Psoas muscle (tissue), 8 donors: ENCODE data around the gene CA7. TPM values are rescaled to one million over a fixed set of nuclear protein-coding genes. Genes with fewer than 3 reads are reported as not detected.

Experiments used
- ATAC-seq, 4 donors: fragments of 200-7000 bp; cut with Tn5 transposase; one replicate each; pipeline ENCODE4 v1.9.1; 2020; ENCODE audit warnings: moderate library complexity in 3 of 4, mild to moderate bottlenecking in 2 of 4
- DNase-seq, 2 donors: peaks; one replicate each; pipeline ENCODE4 v3.0.0-alpha.2; 2020
- H3K27ac ChIP-seq: fragments of 200-600 bp; one replicate; pipeline ENCODE4 v1.8.0; 2022
- H3K27me3 ChIP-seq, 3 donors: fragments of 200-600 bp in 1 of 3; one replicate each; pipeline versions ENCODE4 v1.6.1 to v1.8.0; 2013 to 2022; ENCODE audit warnings: low read length in 2 of 3, mild to moderate bottlenecking in 2 of 3, moderate library complexity in 1 of 3; ENCODE audit not compliant: insufficient read depth in 3 of 3
- H3K36me3 ChIP-seq, 2 donors: fragments of 200-600 bp in 1 of 2; one replicate each; pipeline versions ENCODE4 v1.6.1 to v1.8.0; 2013 to 2022; ENCODE audit warnings: low read depth in 1 of 2, mild to moderate bottlenecking in 1 of 2, moderate library complexity in 1 of 2; ENCODE audit not compliant: insufficient read depth in 1 of 2
- H3K4me1 ChIP-seq: fragments of 200-600 bp; one replicate; pipeline ENCODE4 v1.8.0; 2022
- H3K4me3 ChIP-seq: fragments of 200-600 bp; one replicate; pipeline ENCODE4 v1.8.0; 2022; ENCODE audit warnings: mild to moderate bottlenecking
- H3K9me3 ChIP-seq: fragments of 200-600 bp; one replicate; pipeline ENCODE4 v1.8.0; 2022
- WGBS, 3 donors: extraction: QIAGEN DNeasy Blood & Tissue Kit; methylation state at CpG; one replicate each; pipeline versions ENCODE4 v1.1.6 to v1.1.7; 2013; 5-methylcytosine and 5-hydroxymethylcytosine counted together
- intact Hi-C, 2 donors: fragments of 100-400 bp; cut with DNase I; formaldehyde crosslinking; loops; one replicate each; pipeline versions ENCODE4 v1.11.0 to v1.14.2; 2022
- polyA plus RNA-seq, 3 donors: library from polyadenylated mRNA; stranded (reverse); fragments of 200-250 nt; gene quantifications; one replicate each; pipeline ENCODE4 v1.2.3, GENCODE V29; 2013
- total RNA-seq, 4 donors: library from RNA; stranded (reverse); fragmentation: NEBNext Ultra II Directional in 2 of 4; extraction: Animal tissue kit (Norgen Biotek cat#: 25700) in 2 of 4; gene quantifications; one replicate each; pipeline versions ENCODE4 v1.2.1 to v1.2.4, GENCODE V29; 2021 to 2023
- TF ChIP-seq, protein P1 (sequence below): fragments of 200-600 bp; IDR thresholded peaks from one replicate; pipeline ENCODE4 v1.8.0; 2022; ENCODE audit warnings: antibody characterized with exemption
- donor health status: healthy with polysubstance abuse.
- donor health status: DM: no; HTN: no; CAD: no; lungs with moderate emphysema.
- donor health status: Bipolar disorder and iron deficiency.
- donor health status: healthy.
- donor health status: DM: yes; HTN: yes; CAD: no.
- donor health status: DM: no; HTN: no; CAD: no.
- donor health status: DM: no; HTN: no; CAD: no.
- donor health status: DM: yes; HTN: yes; CAD: no.

The CA7 gene
- total and polyA plus RNA-seq, 7 donors = 0.05 TPM; not detected in 6

GRCh38 chr16:66856801-66857200, 12.6 kb downstream of the CA7 start:
- TF ChIP-seq, protein P1, sequence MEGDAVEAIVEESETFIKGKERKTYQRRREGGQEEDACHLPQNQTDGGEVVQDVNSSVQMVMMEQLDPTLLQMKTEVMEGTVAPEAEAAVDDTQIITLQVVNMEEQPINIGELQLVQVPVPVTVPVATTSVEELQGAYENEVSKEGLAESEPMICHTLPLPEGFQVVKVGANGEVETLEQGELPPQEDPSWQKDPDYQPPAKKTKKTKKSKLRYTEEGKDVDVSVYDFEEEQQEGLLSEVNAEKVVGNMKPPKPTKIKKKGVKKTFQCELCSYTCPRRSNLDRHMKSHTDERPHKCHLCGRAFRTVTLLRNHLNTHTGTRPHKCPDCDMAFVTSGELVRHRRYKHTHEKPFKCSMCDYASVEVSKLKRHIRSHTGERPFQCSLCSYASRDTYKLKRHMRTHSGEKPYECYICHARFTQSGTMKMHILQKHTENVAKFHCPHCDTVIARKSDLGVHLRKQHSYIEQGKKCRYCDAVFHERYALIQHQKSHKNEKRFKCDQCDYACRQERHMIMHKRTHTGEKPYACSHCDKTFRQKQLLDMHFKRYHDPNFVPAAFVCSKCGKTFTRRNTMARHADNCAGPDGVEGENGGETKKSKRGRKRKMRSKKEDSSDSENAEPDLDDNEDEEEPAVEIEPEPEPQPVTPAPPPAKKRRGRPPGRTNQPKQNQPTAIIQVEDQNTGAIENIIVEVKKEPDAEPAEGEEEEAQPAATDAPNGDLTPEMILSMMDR = no peak
- Histone ChIP-seq H3K27ac (no peak overlapping the region), H3K9me3 (no peaks in the 10 kb centered on the region), H3K36me3 (no peaks in the 10 kb centered on the region), H3K4me1 (no peaks in the 10 kb centered on the region), H3K27me3 (no peaks in the 10 kb centered on the region), H3K4me3 (no peak overlapping the region)
- no peak for ATAC-seq
- intact Hi-C loops = no loop called here
- no peak for DNase-seq
- 96 to 100% (median 100%) methylated on average over 2 of the region's 2 CpGs for WGBS, 3 donors

GRCh38 chr16:66857437-66857836, 13.2 kb downstream of the CA7 start:
- Histone ChIP-seq H3K27ac (no peak overlapping the region), H3K36me3 (no peaks in the 10 kb centered on the region), H3K9me3 (no peaks in the 10 kb centered on the region), H3K4me3 (no peak overlapping the region), H3K27me3 (no peaks in the 10 kb centered on the region), H3K4me1 (no peaks in the 10 kb centered on the region)
- ATAC-seq (no peak), DNase-seq (no peak)
- WGBS, 3 donors = 85% methylated on average over 6 of the region's 6 CpGs
- TF ChIP-seq, protein P1 = no peak
- intact Hi-C loops = no loop called here

GRCh38 chr16:66858740-66859396, 14.7 kb downstream of the CA7 start:
- Histone ChIP-seq H3K9me3 (no peaks in the 10 kb centered on the region), H3K27ac (no peak overlapping the region), H3K4me3 (no peak overlapping the region), H3K4me1 (no peaks in the 10 kb centered on the region), H3K27me3 (no peaks in the 10 kb centered on the region), H3K36me3 (no peaks in the 10 kb centered on the region)
- TF ChIP-seq, protein P1 = no peak
- DNase-seq = peak; percentile 73 to 85
- 29 to 35% (median 33%) methylated on average over 4 of the region's 4 CpGs for WGBS, 3 donors
- intact Hi-C loops = no loop called here
- peak; percentile 92 to 96 (median 93) for ATAC-seq

- Histone ChIP-seq H3K4me3 (no peak overlapping the region), H3K4me1 (no peaks in the 10 kb centered on the region), H3K36me3 (no peaks in the 10 kb centered on the region), H3K27me3 (no peaks in the 10 kb centered on the region), H3K9me3 (no peaks in the 10 kb centered on the region), H3K27ac (no peak overlapping the region)
- TF ChIP-seq, protein P1 = no peak
- DNase-seq = no peak
- 67 to 72% (median 70%) methylated on average over 3 of the region's 3 CpGs for WGBS, 3 donors
- intact Hi-C loops = no loop called here
- ATAC-seq = no peak
Observed at GRCh38 chr16:66859397-66860068, 15.3 kb downstream of the CA7 start.
